ENCODE measurements around the gene SMIM21.

The SMIM21 gene

DNA sequence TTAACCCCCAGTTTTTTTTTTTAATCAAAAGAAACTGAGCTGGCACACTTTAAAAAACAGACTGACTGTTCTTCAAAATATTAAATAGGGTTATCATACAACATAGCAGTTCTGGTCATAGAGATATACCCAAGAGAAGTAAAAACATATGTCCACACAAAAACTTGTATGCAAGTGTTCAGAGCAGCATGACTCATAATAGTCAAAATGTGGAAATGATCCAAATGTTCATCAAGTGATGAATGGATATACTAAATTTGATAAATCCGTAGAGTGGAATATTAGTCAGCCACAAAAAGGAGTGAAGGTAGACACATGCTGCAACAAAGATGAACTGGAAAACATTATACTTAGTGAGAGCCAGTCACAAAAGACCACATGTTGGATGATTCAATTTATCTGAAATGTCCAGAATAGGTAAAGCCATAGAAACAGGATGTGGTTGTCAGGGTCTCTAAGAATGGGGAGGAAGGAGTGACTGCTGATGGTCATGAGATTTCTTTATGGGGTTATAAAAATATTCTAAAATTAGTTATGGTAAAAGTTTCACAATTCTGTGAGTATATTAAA is 5.1 kb downstream of the SMIM21 start:
- no peak for DNase-seq (ENCODE audit: low read depth)

DNA sequence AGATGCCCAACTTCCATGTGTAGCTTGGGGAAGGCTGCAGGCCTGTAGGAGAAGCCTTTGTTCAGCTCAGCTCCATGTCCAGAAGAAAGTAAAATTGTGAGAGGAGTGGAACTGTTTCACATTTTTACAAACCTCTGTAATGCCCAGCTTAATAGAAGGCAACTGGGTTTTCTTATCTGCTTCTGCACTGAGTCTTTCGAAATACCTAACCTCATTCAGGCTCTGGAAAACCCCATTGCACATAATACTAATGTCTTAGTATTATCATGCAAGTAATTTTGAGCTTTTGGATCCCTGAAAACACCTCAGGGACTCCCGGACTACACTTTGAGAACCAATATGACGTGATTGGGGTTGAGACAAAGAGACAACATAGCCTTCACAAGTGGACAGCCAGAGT is 5.8 kb downstream of the SMIM21 start:
- DNase-seq (ENCODE audit: low read depth) = no peak

DNA sequence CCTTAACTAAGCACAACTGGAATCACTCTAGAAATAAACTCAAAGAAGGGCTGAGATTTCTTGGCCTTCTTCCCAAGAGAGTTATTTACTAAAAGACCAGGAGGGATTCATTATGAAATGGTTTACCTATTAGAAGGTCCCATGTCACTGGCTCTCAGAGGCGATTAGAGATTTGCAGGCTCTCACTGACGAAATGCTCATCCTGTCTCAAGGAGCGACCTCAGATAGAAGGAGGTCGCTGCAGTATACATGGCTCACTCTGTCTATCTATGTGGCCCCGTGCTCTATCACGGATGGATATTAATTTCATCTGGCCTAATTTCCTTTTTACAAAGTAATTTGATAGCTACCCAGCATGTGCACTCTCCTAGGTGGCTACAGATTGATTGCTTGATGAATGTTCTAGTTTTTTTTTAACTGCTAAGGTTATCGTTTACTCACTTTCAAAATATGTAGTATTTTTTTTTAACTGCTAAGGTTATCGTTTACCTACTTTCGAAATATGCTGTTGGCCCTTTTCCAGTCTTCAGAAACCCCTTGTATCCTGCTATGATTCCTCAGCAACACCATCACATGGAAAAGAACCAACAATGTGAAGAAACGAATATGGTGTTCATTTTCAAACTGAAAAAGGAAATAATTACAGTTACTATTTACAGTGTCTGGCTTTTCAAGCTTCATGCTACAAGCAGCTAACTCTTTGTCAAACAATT is 9.1 kb downstream of the SMIM21 start:
- no peak for DNase-seq (ENCODE audit: low read depth)

DNA sequence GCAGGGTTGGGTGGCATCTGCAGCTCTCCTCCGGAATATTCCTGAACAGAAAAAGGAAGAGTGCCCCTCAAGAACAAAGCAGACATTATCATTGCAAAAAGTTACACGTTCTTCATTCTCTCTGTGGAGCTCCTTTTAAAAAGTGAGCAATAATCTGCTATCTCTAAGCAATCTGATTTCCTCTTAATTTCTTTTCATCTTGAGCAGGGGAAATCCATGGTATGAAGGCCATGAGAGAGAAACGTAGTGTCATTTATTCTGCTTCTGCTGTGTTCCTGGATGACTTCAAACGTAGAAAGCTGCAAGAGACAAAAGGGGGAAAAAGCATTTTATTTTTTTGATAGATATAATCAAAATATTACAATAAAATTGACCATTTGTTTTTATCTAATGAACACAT is 16.9 kb downstream of the SMIM21 start:
- DNase-seq (ENCODE audit: low read depth) = no peak

DNA sequence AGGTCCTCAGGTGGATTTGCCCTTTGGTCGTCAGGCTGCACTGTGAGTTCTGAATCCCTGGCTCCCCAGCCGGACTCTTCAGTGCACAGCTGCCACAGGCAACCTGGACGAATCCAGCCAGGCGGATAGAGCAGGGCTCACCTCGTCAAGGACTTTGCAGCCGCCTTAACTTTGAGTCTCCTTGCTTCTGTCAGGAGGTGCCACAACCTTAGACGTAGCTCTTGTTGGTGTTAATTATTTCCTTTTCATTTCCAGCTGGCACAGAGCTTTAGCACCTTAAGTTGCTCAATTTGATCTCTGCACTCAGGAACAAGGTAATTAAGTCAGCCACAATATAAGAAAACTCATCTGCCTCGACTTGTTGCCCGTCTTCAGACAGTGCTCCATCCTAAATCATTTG is 17.7 kb downstream of the SMIM21 start:
- no peak for DNase-seq (ENCODE audit: low read depth)

DNA sequence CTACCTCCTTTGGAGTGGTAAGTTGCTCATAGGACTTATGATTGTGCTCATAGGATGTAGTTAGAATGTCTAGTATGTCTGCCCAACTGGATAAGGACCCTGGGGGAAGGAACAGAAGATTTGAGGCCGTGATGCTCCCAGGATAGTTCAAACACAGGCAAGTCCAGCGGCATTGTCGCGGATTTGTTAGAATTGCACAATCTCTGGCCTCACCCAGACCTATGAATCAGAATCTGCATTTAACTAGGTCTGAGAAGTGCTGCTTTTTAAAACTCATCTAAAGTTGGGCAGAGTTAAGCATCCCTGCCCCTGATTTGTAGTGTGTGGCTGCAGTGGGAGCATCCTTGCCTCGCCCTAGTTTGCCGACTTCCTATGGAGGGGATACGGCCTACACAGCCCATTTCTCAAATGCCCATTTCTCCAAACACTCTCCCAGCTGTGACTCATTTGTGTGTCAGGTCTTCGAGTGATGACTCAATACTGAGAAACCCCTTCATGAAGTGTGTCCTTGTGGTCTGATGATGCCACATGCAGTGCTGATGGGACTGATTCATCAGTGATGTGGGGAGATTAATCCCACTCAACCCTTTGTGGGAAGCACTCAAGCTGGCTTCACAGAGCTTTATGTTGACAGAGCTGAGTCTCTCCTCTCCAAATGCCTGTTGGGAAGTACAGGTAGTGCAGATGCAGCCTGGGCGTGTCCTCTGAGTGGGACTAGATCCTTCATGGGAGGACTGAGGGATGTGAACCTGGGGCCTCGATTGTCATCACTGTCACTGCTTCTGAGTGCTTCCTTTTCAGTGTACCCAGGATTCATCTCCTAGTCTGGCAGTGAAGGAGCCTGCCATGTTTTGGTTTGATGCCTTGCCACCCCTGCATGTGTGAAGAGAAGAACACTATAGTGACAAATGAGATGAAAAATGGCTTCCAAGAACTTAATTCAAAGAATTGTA is 18.7 kb downstream of the SMIM21 start:
- no peak for DNase-seq (ENCODE audit: low read depth)

DNA sequence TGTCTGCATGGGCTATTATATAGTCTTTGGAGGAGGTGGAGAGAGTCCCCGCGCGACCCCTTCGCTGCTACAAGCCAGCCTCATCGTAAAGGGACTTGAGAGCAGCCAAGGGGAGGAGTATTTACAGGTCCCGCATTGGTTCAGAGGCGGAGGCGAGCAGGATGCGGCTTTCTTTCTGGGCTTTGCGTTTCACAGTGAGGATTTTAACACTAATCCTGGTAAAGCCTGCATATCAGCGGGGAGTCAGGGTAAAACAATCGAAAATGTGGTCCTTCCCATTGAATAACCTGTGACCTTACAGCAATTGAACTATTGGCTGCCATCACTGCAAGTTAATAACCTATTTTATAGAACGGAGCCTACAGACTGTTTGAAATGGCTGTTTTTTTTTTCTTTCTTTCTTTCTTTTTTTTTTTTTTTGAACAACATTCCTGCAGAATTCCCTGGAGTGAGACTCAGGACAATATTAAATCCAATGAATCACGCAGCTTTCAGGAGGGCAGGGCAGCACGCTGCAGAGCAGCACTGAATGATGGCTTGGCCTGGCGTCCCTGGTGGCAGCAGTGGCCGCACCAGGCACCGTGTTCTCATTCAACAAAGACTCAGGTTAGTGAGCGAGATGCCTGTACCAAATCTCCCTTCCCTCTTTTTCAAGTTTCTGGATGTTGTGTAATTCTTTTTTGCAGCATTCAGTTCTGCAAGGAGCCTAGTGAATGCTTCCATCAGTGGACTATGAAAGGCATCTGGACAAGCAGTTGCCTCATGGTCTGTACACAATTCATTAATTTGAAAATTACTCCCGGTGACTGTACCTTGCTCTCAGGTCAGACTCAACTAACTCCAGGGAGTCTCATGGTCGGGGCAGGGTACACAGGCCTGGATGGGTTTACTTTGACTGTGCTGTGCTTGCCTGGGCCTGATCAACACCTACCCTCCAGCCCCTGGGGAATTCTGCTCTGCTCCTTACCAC is 19.8 kb downstream of the SMIM21 start:
- no peak for DNase-seq (ENCODE audit: low read depth)

DNA sequence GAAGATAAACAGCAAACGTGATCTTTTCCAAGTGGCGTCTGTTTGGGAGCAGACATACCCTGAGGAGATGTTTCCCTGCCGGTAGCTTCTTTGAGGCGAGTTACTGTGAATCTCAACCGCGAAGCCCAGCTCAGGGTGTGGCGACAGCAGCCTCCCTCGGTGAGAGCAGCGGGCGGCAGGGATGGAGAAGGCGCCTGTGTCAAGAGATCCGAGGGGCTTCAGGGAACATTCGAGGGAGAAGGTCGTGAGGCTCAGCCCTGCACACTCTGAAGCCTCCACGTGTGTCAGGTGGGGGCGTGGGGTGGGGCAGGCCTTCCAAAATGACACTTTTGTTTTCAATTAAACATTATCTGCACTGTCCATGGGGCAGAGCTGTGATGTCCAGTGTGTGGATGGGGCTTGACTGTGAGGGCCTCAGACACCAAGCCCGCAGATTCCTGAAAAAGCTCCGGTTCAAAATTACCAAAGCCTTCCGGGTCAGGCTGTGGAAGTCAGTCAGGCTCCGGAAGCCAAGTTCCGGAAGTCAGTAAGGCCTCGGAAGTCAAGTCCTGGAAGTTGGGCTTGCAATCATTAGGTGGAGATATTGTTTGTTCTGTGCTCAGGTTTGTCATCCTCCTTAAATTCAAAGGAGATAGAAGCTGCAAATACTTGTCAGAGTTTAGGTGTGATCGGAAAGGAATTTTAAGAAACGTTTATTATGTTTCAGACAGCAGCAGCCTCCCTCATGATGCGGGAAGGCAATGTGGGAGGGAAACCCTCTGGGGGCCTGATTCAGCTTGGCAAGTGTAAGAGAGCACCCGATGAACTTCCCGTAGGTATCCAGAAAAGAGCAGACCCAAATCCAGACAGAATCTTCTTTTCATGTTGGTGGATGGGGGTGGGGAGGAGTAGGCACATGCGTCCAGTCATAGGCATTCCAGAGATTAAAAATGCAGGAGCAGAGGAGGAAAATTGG is 20.7 kb downstream of the SMIM21 start:
- no peak for DNase-seq (ENCODE audit: low read depth)

DNA sequence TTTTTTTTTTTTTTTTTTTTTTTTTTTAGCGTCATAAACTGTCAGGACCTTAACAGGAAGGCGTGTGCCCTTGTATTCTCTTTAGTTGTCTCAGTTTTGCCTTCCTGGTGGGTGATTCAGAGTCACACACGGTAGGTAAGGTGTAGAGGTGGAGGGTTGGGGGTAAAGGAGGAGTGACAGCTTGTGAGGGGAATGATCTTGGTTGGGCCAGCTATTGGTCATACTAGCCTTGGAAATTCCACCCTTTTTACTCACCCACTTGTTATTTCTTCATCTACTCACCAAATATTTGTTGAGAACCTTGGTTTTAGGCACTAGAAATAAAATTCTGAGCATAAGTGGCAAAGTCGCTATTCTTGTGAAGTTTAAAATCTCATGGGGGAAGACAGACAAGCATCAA is 22.2 kb downstream of the SMIM21 start:
- no peak for DNase-seq (ENCODE audit: low read depth)

DNA sequence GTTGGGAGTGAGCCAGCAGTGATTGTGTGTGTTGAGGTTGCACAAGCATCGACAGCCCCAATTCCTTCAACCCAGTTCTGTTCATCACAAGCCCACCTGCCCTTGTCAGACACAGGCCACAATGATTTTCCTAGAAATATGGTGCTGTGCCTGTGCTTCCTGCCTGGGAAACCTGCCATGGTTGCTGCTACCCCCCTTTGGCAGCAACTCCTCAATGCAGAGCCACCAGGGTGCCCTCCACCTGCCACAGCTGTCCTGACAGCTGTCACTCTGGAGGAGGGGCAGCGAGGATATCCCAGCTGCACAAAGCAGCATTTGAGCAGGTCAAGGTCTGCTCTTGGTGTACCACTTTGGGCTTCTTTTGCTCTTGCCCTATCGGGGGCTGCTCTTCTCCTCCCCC is 27.1 kb downstream of the SMIM21 start:
- no peak for DNase-seq (ENCODE audit: low read depth)

DNA sequence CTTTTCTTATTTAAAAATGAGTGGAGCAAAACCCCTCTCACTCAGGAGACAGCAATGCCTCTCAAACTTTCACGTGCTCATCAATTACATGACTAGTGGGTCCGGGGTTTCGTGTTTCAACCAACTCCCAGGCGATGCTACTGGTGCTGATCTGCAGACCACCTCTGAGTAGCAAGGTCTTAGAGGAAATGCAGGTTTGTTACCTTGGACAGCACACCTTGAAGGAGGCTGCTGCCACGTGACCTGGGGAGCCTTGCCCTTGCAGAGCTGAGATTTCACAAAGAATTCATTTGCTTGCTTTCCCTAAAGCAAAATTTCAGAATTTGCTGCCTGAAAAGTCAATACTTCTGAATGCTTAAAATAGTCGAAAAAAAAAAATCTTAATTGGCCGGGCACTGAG is 32.4 kb downstream of the SMIM21 start:
- DNase-seq (ENCODE audit: low read depth) = no peak

DNA sequence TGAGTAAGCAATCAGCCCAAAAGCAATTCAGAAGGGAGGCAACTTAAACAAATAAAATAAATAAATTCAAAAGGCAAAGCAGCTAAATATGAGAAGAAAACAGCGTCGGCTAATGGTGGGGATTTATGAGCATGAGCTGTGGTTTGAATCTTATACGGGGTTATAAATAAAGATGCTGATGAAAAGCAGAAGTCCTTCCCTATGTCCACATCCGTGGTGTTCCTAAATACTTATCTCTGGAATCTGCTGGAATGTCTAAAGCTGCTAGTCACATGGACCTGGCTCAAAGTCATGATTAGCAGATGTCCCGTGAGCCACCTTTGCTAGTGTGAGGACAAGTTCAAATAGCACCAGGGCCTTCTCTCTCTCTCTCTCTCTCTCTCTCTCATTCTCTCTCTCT is 33.8 kb downstream of the SMIM21 start:
- no peak for DNase-seq (ENCODE audit: low read depth)

DNA sequence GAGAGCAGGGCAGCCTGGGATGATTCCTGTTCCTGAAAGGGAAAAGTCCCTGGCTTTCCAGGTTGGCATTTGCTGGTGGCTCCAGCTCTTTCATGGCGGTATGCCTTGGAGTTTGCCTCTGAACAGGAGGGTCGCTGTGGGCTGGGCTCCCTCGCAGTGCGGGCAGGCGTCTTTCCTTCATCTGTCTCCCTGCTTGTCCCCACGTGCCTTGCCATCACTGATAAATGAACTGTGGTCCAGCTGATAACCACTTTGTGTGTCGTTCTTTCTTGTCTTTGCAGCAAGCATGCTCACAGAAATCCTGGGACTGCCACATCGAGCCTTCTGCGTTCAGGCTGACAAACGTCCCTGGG is 35.3 kb downstream of the SMIM21 start:
- no peak for DNase-seq (ENCODE audit: low read depth)

DNA sequence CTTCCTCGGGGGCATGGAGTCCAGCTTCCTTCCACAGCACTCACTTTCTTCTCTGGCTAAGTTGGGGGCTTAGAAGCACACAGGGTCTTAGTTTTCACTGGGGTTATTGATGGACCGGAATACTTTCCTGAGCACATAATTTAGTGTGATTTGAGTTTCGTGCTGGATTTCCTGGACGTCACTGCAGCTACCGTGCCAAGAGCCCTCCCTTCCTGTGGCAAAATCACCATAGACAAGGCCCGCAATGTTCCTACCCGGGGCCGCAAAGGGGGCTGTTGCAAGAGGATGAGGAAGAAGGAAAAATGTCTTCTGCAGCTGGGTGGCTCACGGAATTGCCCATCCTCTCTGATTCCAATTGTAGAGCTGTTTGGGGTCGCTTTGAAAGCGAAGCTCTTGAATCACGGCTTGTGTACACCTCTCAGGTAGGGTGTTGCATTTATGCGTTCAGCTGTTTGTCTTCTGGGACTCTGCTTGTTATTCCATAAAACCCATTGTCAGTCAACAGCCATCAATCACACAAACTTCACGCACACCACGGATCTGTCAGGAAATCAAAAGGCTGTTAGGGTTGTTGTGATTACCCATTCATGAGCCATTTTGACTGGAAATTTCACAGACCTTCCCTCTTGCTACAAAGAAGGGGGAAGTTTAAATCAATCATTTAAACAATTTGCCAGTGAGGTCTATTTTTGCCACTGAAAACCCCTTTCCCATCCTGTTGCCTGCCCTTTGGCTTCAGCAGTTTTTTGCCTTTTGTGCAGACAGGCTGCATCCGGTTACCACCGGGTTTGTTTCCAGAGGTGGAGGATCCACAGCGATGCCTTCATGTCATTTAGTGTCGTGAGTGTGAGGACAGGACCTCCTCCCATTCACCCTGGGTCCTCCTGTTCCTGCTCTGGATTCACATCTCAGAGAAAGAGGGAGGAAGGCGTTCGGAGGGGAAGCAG is 36.0 kb downstream of the SMIM21 start:
- no peak for DNase-seq (ENCODE audit: low read depth)

DNA sequence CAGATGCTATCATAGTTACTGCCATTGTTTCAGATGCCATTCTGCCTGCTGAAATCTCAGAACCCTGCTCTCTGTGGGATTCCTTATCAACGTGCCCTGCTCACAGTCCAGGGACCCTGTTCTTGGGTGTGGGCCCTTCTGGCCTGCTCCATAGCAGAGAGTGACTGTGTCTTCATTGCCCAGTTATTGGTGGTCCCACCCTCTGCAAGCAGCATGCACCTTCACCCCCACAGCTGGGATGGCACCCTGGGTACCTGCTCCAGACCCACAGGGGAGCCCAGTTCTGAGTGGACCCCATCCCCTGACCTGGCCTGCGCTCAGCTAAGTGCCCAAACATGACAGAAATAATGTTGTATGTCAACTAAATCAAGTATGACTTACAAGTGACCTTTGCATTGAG is 36.6 kb downstream of the SMIM21 start:
- no peak for DNase-seq (ENCODE audit: low read depth)

DNA sequence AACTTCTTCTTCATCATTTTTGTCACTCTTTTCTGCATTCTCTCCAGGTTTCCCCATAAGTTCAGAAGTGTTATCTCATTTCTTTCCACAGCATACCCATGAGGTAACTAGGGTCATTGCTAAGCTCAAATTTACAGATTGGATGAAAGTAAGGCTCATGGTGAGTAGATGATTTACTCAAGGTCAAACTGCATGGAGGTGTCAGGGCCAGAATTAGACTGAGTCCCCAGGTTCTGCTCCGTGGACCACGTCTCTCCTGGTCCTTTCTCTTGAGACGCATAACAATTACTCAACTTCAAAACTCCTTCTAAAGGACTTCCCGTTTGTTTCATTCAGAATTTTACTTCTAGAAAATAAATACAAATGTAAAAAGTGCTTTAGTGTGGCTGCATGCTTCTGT is 43.4 kb downstream of the SMIM21 start:
- no peak for DNase-seq (ENCODE audit: low read depth)

DNA sequence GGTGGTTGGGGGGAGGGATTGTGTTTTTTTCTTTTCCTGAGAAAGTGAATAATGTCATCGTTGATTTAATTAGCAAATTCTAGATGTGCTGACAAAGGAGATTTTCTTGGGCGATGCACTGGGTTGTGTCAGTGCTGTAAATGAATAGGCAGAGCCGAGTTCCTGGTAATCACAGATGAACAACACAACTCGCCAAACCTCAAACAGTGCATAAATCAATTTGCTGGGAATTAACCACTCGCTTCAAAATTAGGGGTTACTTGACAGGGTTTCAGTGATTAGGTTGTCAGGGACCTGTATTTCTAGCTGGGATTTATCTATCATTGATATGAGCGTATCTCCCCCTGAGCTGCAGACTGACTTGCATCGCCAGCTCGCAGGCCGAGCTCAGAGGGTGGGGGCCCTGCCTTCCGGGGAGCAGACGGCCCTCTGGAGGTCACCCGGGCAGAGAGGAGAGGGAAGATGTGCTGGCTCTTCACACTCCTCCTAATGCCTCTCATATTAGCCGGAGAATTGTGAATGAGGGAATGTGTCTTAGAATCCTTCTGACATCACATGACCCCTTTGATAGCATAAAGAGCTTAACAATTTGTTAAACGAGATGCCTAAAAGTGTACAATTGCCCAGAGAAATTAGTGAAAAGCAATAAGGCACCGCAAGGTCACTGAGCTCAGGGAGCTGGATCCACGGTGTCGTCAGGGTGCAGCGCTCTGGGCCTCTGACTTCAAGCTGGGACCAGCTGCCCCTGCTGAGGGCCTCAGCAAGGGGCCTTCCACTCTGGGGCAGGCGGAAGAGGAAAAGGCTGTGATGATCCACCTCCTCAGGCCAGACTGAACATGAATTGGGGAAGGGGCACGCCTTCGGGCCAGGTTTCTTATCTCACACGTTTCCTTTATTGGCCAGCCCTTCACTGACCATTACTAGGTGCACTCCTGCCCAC is 48.9 kb downstream of the SMIM21 start:
- DNase-seq (ENCODE audit: low read depth) = no peak

DNA sequence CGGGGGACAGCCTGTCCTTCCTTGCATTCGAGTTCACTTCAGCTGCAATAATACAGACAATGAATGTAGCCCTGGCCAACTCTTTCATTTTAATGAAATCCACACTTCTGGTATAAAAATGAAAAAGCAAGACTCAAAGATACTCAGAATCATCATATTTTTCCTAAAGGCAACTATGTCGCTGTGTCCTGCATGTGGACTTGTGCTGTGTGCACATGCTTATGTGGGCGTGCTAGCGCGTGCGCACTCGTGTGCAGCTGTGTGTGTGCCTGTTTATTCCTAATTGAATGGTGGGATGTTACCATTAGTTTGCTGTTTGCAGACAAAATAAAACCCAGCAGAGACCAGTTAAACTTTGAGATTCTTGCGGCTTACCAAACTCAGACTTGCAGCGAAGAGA is 49.6 kb downstream of the SMIM21 start:
- DNase-seq (ENCODE audit: low read depth) = no peak

DNA sequence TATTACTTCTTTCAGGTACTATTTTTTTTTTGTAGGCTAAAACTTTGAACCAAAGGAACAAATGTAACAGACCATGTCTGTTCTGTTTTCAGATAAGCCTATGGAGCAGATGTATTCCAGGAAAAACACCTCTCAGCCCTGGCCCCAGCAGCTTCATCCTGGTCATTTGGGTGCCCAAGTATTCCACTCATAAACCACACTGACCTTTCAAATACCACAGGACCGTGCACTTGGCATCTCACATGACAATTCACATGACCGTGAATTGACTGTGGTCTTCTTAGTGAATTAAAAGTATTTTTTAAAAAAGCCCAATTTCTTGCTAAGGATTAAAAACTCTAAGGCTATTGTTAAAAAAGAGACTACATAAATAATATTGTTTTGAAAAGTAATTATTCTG is 50.2 kb downstream of the SMIM21 start:
- no peak for DNase-seq (ENCODE audit: low read depth)

Measured in stimulated activated CD8-positive, alpha-beta memory T cell treated with anti-CD3 and anti-CD28 coated beads, Interleukin-15, amount 100 ng/mL, for 24 hours (primary cell).